GM12878 (cell line): ENCODE measurements around the gene ELFN2. TPM values are rescaled to one million over a fixed set of nuclear protein-coding genes. Genes with fewer than 3 reads are reported as not detected.

Experiments used
- ATAC-seq: fragments of 200-7000 bp; cut with Tn5 transposase; 3 replicates; pipeline ENCODE4 v1.9.1; 2020; ENCODE audit warnings: mild to moderate bottlenecking, moderate library complexity
- BruUV-seq: library from RNA; stranded (reverse); fragments of 400-500 nt; replicated peaks from 2 replicates; lab custom pipeline; 2021; lab: Mats Ljungman, UMichigan
- CTCF ChIA-PET: fragments of 300-600 bp; sonication (Branson Sonifier 250); formaldehyde crosslinking; extraction: SDS; loops from one replicate; lab custom pipeline; 2021; ENCODE audit warnings: inconsistent platforms; lab: Yijun Ruan, JAX
- POLR2A ChIA-PET: fragments of 350-600 bp; formaldehyde crosslinking; extraction: SDS; loops from one replicate; lab custom pipeline; 2021; ENCODE audit warnings: inconsistent platforms; lab: Charles Lee
- RAD21 ChIA-PET: fragments of 300-600 bp; sonication (Branson Sonifier 250); formaldehyde crosslinking; loops from one replicate; lab custom pipeline; 2023; ENCODE audit warnings: antibody characterized with exemption; ENCODE audit not compliant: unreplicated experiment; lab: Charles Lee
- SMC1A ChIA-PET: fragments of 300-600 bp; sonication (Branson Sonifier 250); formaldehyde crosslinking; loops from one replicate; lab custom pipeline; 2023; ENCODE audit not compliant: unreplicated experiment, uncharacterized antibody; lab: Charles Lee
- DNase-seq: peaks from one replicate; pipeline ENCODE4 v3.0.0-alpha.2; 2011; ENCODE audit warnings: low read depth, low spot score
- FAIRE-seq: peaks from 3 replicates; lab custom pipeline; 2011; peaks lifted over from hg19 to GRCh38; lab: Jason Lieb, UNC
- H2AFZ ChIP-seq: 2 replicates; pipeline ENCODE4 v1.6.0; 2011; ENCODE audit warnings: low read depth, low read length, control low read depth; ENCODE audit not compliant: control insufficient read depth
- H3K27ac ChIP-seq: 2 replicates; pipeline ENCODE4 v1.5.1; 2011; ENCODE audit warnings: control low read depth; ENCODE audit not compliant: control insufficient read depth, insufficient read depth
- H3K27me3 ChIP-seq, 2 experiments: replicated peaks in 1 of 2; 2 replicates each; pipeline versions ENCODE4 v1.6.0 to v1.6.1; 2011; ENCODE audit warnings: low read length in 1 of 2; ENCODE audit not compliant: control insufficient read depth in 2 of 2, insufficient read depth in 2 of 2
- H3K36me3 ChIP-seq, 2 experiments: 2 replicates each; pipeline ENCODE4 v1.5.1; 2011; ENCODE audit warnings: low read length in 1 of 2; ENCODE audit not compliant: control insufficient read depth in 2 of 2, insufficient read depth in 2 of 2
- H3K4me1 ChIP-seq: 2 replicates; pipeline ENCODE4 v1.6.1; 2011; ENCODE audit warnings: mild to moderate bottlenecking, low read length, moderate library complexity, mixed read lengths; ENCODE audit not compliant: control insufficient read depth, insufficient read depth
- H3K4me2 ChIP-seq: 2 replicates; pipeline ENCODE4 v1.6.0; 2011; ENCODE audit warnings: control low read depth; ENCODE audit not compliant: control insufficient read depth, insufficient read depth
- H3K4me3 ChIP-seq: fragments of 200-600 bp; sonication (generic); 2 replicates; pipeline ENCODE4 v1.5.1; 2016
- H3K79me2 ChIP-seq: 2 replicates; pipeline ENCODE4 v1.6.0; 2011; ENCODE audit warnings: low read length; ENCODE audit not compliant: control insufficient read depth, insufficient read depth
- H3K9ac ChIP-seq: 2 replicates; pipeline ENCODE4 v1.8.0; 2011; ENCODE audit warnings: low read length, control low read depth, mixed read lengths; ENCODE audit not compliant: control insufficient read depth, insufficient read depth
- H3K9me3 ChIP-seq: replicated peaks from 3 replicates; pipeline ENCODE4 v1.5.1; 2011; ENCODE audit warnings: mild to moderate bottlenecking, low read length; ENCODE audit not compliant: control insufficient read depth, insufficient read depth
- H4K20me1 ChIP-seq: 2 replicates; pipeline ENCODE4 v1.6.0; 2011; ENCODE audit not compliant: control insufficient read depth, insufficient read depth
- ELK1 ChIP-seq: IDR thresholded peaks from 2 replicates; pipeline ENCODE4 v1.6.1; 2012; ENCODE audit warnings: low read depth, low read length, improper control_type of control experiment
- PRDM15 ChIP-seq: fragments of 450-650 bp; formaldehyde crosslinking; IDR thresholded peaks from 2 replicates; pipeline ENCODE4 v1.4.0; 2020; ENCODE audit warnings: mild to moderate bottlenecking, moderate library complexity
- SIX5 ChIP-seq: IDR thresholded peaks from 2 replicates; pipeline ENCODE4 v1.6.1; 2011; ENCODE audit warnings: mild to moderate bottlenecking, low read depth, low read length, moderate library complexity; ENCODE audit not compliant: severe bottlenecking
- WGBS: methylation state at CpG from one replicate; pipeline ENCODE4 v1.1.6; 2016; ENCODE audit warnings: low lambda C conversion rate; ENCODE audit not compliant: insufficient replicate concordance, insufficient coverage; ENCODE audit errors: missing lambda C conversion rate; 5-methylcytosine and 5-hydroxymethylcytosine counted together
- in situ Hi-C: fragments of 300-500 bp; cut with MboI; formaldehyde crosslinking; loops from 9 replicates; pipeline ENCODE4 v1.14.3; 2018; ENCODE audit warnings: mixed read lengths
- intact Hi-C: fragments of 100-400 bp; cut with micrococcal nuclease; formaldehyde crosslinking; loops from one replicate; pipeline ENCODE4 v1.14.2; 2022; ENCODE audit not compliant: unreplicated experiment
- polyA plus RNA-seq, 11 experiments: library from polyadenylated mRNA; depleted of rRNA in 4 of 11; unstranded in 6 of 11; stranded (reverse) in 5 of 11; fragments of >200 nt; fragmentation: Nextera tagmentation in 4 of 11; fragmentation: Illumina TruSeq in 1 of 11; extraction: Ambion mirVana in 4 of 11; extraction: Trizol in 1 of 11; gene quantifications; 1 replicate in 1 of 11; 2 replicates in 10 of 11; pipeline versions ENCODE4 v1.2.1 to v1.2.3, GENCODE V29; 2011 to 2016; ENCODE audit warnings: inconsistent platforms in 2 of 11, missing spikeins in 2 of 11, low read depth in 1 of 11
- total RNA-seq, 4 experiments: library from RNA; depleted of rRNA in 3 of 4; stranded (reverse); fragments of >200 nt in 3 of 4; fragmentation: Illumina TruSeq in 1 of 4; extraction: Trizol in 1 of 4; gene quantifications; 2 replicates each; pipeline versions ENCODE4 v1.2.1 to v1.2.3, GENCODE V29; 2013 to 2021
- TF ChIP-seq, protein P1 (sequence below): IDR thresholded peaks from 2 replicates; pipeline ENCODE4 v1.6.1; 2011; ENCODE audit warnings: low read depth, mild to moderate bottlenecking, low read length, moderate library complexity, borderline replicate concordance; ENCODE audit errors: extremely low read depth

The ELFN2 gene
- total and polyA plus RNA-seq, 10 of the 15 experiments (the other 5 are each of a cell fraction or from before 2014, with no cell fraction given): 0.03 to 0.05 TPM; not detected in 8

- TF ChIP-seq, protein P1, sequence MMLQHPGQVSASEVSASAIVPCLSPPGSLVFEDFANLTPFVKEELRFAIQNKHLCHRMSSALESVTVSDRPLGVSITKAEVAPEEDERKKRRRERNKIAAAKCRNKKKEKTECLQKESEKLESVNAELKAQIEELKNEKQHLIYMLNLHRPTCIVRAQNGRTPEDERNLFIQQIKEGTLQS: peak; percentile 34; the same call in 1 of the 2 replicates
- no peak for TF ChIP-seq PRDM15 (CRISPR knock-in tag)
These were observed 15.3 kb upstream of the ELFN2 start (continued) for GRCh38 chr22:37442537-37442936.

DNA sequence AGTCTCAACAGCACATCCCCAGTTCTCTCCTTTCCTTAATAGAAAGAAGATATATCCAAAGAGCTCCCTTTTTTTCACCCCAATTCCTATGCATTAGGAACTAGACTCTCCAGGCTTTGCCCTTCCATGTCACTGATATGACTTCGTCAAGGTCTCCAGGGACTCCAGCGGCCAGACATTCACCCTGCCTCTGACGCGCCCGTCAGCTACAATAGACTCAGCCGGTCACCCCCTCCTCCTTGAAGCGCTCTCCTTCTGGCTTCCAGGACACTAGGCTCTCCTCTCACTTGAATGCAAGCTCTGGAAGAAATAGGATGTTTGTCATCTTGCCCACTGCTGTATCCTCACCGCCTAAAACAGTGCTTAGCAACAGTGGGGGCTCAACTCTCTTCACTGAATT is 14.9 kb upstream of the ELFN2 start:
- no peak for DNase-seq
- Histone ChIP-seq H3K27ac (no peak overlapping the region), H3K4me1 (no peaks in the 10 kb centered on the region), H3K4me3 (no peak overlapping the region), H3K79me2 (no peaks in the 10 kb centered on the region), H3K36me3 (no peaks in the 10 kb centered on the region), H3K4me2 (no peak overlapping the region)
- in situ Hi-C loops: no loop called here
- ATAC-seq: no peak
- intact Hi-C loops: loop anchor here (5.0 kb wide), 1 partner anchor 125 kb away; no protein-coding TSS in a partner anchor
- RAD21 ChIA-PET: no interaction called here
- no peak for TF ChIP-seq SIX5
- no peak for TF ChIP-seq ELK1
- TF ChIP-seq, all 136 proteins: peak for 0
- no peak overlapping the region for H3K9ac ChIP-seq
- no peaks in the 10 kb centered on the region; the same call in 2 of the 3 replicates for H3K9me3 ChIP-seq
- BruUV-seq: no TSS peak
- no peaks in the 10 kb centered on the region; a peak in 3 of 4 replicates for H3K27me3 ChIP-seq
- ChIA-PET SMC1A (interaction anchor here (0.9 kb wide), 1 partner anchor 14 kb away, joined by 3 read pairs; no protein-coding TSS in a partner anchor), POLR2A (no interaction called here), CTCF (interaction anchor here (2.2 kb wide), 1 partner anchor 30 kb away, joined by 7 read pairs; no protein-coding TSS in a partner anchor)
- 61% methylated on average over 8 of the region's 8 CpGs for WGBS
- FAIRE-seq: no peak
- no peak overlapping the region for H2AFZ ChIP-seq
- no peaks in the 10 kb centered on the region for H4K20me1 ChIP-seq
